Ovary (tissue), 3 donors: ENCODE data around the gene DKK3.

Source experiments
- CTCF ChIP-seq, 3 donors: fragments of 450-650 bp in 2 of 3; fragments of 200-600 bp in 1 of 3; IDR thresholded peaks; one replicate each; pipeline versions ENCODE4 v1.5.1 to v1.8.0; 2016 to 2022; ENCODE audit warnings: antibody characterized with exemption in 3 of 3, mild to moderate bottlenecking in 1 of 3
- POLR2A ChIP-seq: fragments of 450-650 bp; IDR thresholded peaks from one replicate; pipeline ENCODE4 v1.6.1; 2017; ENCODE audit warnings: antibody characterized with exemption, mild to moderate bottlenecking, moderate library complexity
- donor health status: DM: no; HTN: no; CAD: no.

- TF ChIP-seq CTCF (IDR thresholded peaks at IDR 0.05) (no peak), POLR2A (no peak)
These were observed 42.3 kb upstream of the DKK3 start for GRCh38 chr11:12050470-12051286.
